ENCODE measurements around the gene ZCCHC12. TPM values are rescaled to one million over a fixed set of nuclear protein-coding genes. Genes with fewer than 3 reads are reported as not detected.
"Not testable (repeated sequence)": the region's sequence is repeated elsewhere in the genome, so short reads cannot be mapped to it uniquely, and the experiment has no call there.

ZCCHC12 gene
- total RNA-seq: not detected
- 0.12 to 0.15 reads per million in 2 donors for total RNA-seq

- H3K27ac Mint-ChIP-seq: no peak within 1 kb of the TSS
- H3K9me3 ChIP-seq (ENCODE audit: control insufficient read depth, low read length, poor library complexity, severe bottlenecking): no peaks in the 10 kb centered on the region
- H3K4me1 Mint-ChIP-seq: peaks cover 19% of the 10 kb centered on the region
- H3K27me3 Mint-ChIP-seq: peaks cover 32% of the 10 kb centered on the region
- H3K36me3 Mint-ChIP-seq (ENCODE audit: low read depth): peaks cover 4% of the 10 kb centered on the region
- peak within 1 kb of the TSS; percentile 87 for H3K4me3 Mint-ChIP-seq
- DNase-seq (peak in 2 of 3 donors; percentile 9 to 14), ATAC-seq (peak; percentile 90)
Observed at GRCh38 chrX:118823263-118824172, at the start of gene ZCCHC12. Gene ZCCHC12, plus strand, starts transcription at chrX:118823824. Its CDS starts 1,421 bp downstream, at chrX:118825245.

GRCh38 chrX:118779581-118779980 is 44.0 kb upstream of the ZCCHC12 start:
- no peaks in the 10 kb centered on the region for H3K4me1 Mint-ChIP-seq
- H3K4me3 Mint-ChIP-seq: no peak overlapping the region
- no peaks in the 10 kb centered on the region for H3K36me3 Mint-ChIP-seq (ENCODE audit: low read depth)
- no peak for DNase-seq
- H3K27me3 Mint-ChIP-seq: peaks cover 21% of the 10 kb centered on the region
- H3K27ac Mint-ChIP-seq: no peak overlapping the region
- no peaks in the 10 kb centered on the region for H3K9me3 ChIP-seq (ENCODE audit: control insufficient read depth, low read length, poor library complexity, severe bottlenecking)
- no peak for ATAC-seq

- DNase-seq: no peak
- no peaks in the 10 kb centered on the region for H3K4me1 Mint-ChIP-seq
- no peak overlapping the region for H3K27ac Mint-ChIP-seq
- ATAC-seq: no peak
- H3K36me3 Mint-ChIP-seq (ENCODE audit: low read depth): no peaks in the 10 kb centered on the region
- no peak overlapping the region for H3K4me3 Mint-ChIP-seq
- peaks cover 14% of the 10 kb centered on the region for H3K27me3 Mint-ChIP-seq
- no peaks in the 10 kb centered on the region for H3K9me3 ChIP-seq (ENCODE audit: control insufficient read depth, low read length, poor library complexity, severe bottlenecking)
Observed at GRCh38 chrX:118780509-118780908, 43.1 kb upstream of the ZCCHC12 start.

GRCh38 chrX:118780911-118781310 is 42.7 kb upstream of the ZCCHC12 start:
- Mint-ChIP-seq H3K27ac (no peak overlapping the region), H3K4me3 (no peak overlapping the region), H3K27me3 (peaks cover 9% of the 10 kb centered on the region), H3K4me1 (no peaks in the 10 kb centered on the region), H3K36me3 (ENCODE audit: low read depth) (no peaks in the 10 kb centered on the region)
- ATAC-seq (no peak), DNase-seq (no peak)
- no peaks in the 10 kb centered on the region for H3K9me3 ChIP-seq (ENCODE audit: control insufficient read depth, low read length, poor library complexity, severe bottlenecking)

GRCh38 chrX:118795528-118796280 is 27.9 kb upstream of the ZCCHC12 start:
- no peak for ATAC-seq

GRCh38 chrX:118802857-118803256 is 20.8 kb upstream of the ZCCHC12 start:
- DNase-seq (no peak), ATAC-seq (no peak)
- no peaks in the 10 kb centered on the region for H3K9me3 ChIP-seq (ENCODE audit: control insufficient read depth, low read length, poor library complexity, severe bottlenecking)
- H3K27ac Mint-ChIP-seq: no peak overlapping the region
- H3K4me3 Mint-ChIP-seq: no peak overlapping the region
- H3K36me3 Mint-ChIP-seq (ENCODE audit: low read depth): no peaks in the 10 kb centered on the region
- peaks cover 17% of the 10 kb centered on the region for H3K27me3 Mint-ChIP-seq
- H3K4me1 Mint-ChIP-seq: no peaks in the 10 kb centered on the region

More at GRCh38 chrX:118795528-118796280, 27.9 kb upstream of the ZCCHC12 start:
- Mint-ChIP-seq H3K4me3 (no peak overlapping the region), H3K4me1 (no peaks in the 10 kb centered on the region), H3K27me3 (peaks cover 13% of the 10 kb centered on the region), H3K27ac (no peak overlapping the region), H3K36me3 (ENCODE audit: low read depth) (peaks cover 2% of the 10 kb centered on the region)
- DNase-seq: no peak
- H3K9me3 ChIP-seq (ENCODE audit: control insufficient read depth, low read length, poor library complexity, severe bottlenecking): no peaks in the 10 kb centered on the region

- H3K4me1 Mint-ChIP-seq: no peaks in the 10 kb centered on the region
- no peaks in the 10 kb centered on the region for H3K36me3 Mint-ChIP-seq (ENCODE audit: low read depth)
- no peak overlapping the region for H3K27ac Mint-ChIP-seq
- no peak overlapping the region for H3K4me3 Mint-ChIP-seq
- DNase-seq (no peak), ATAC-seq (peak; percentile 60)
- H3K9me3 ChIP-seq (ENCODE audit: control insufficient read depth, low read length, poor library complexity, severe bottlenecking): no peaks in the 10 kb centered on the region
- H3K27me3 Mint-ChIP-seq: peaks cover 20% of the 10 kb centered on the region
Observed at GRCh38 chrX:118807151-118808017, 16.2 kb upstream of the ZCCHC12 start.

- not testable (repeated sequence) for H3K27me3 Mint-ChIP-seq; H3K9me3 ChIP-seq (ENCODE audit: control insufficient read depth, low read length, poor library complexity, severe bottlenecking); H3K4me1 Mint-ChIP-seq; H3K4me3 Mint-ChIP-seq; H3K36me3 Mint-ChIP-seq (ENCODE audit: low read depth); DNase-seq; H3K27ac Mint-ChIP-seq; ATAC-seq
Observed at GRCh38 chrX:118817257-118817656, 6.4 kb upstream of the ZCCHC12 start.

GRCh38 chrX:118824173-118824730 is 628 bp downstream of the ZCCHC12 start:
- Mint-ChIP-seq H3K4me3 (peak overlapping the region; percentile 87), H3K4me1 (peaks cover 19% of the 10 kb centered on the region), H3K27ac (no peak overlapping the region), H3K27me3 (peaks cover 32% of the 10 kb centered on the region), H3K36me3 (ENCODE audit: low read depth) (peaks cover 4% of the 10 kb centered on the region)
- ATAC-seq (no peak), DNase-seq (no peak)
- H3K9me3 ChIP-seq (ENCODE audit: control insufficient read depth, low read length, poor library complexity, severe bottlenecking): no peaks in the 10 kb centered on the region

GRCh38 chrX:118825227-118825626 is 1.6 kb downstream of the ZCCHC12 start:
- no peak overlapping the region for H3K4me3 Mint-ChIP-seq

GRCh38 chrX:118839334-118839958 is 15.8 kb downstream of the ZCCHC12 start:
- peaks cover 8% of the 10 kb centered on the region for H3K27me3 Mint-ChIP-seq
- H3K9me3 ChIP-seq (ENCODE audit: control insufficient read depth, low read length, poor library complexity, severe bottlenecking): no peaks in the 10 kb centered on the region
- DNase-seq: peak; percentile 37 to 41 (median 40)
- no peaks in the 10 kb centered on the region for H3K4me1 Mint-ChIP-seq
- ATAC-seq: peak; percentile 68
- peak overlapping the region; percentile 66 for H3K4me3 Mint-ChIP-seq
- H3K36me3 Mint-ChIP-seq (ENCODE audit: low read depth): no peaks in the 10 kb centered on the region
- no peak overlapping the region for H3K27ac Mint-ChIP-seq

More at GRCh38 chrX:118825227-118825626, 1.6 kb downstream of the ZCCHC12 start:
- Mint-ChIP-seq H3K4me1 (peaks cover 19% of the 10 kb centered on the region), H3K27me3 (peaks cover 32% of the 10 kb centered on the region), H3K36me3 (ENCODE audit: low read depth) (peaks cover 4% of the 10 kb centered on the region), H3K27ac (no peak overlapping the region)
- H3K9me3 ChIP-seq (ENCODE audit: control insufficient read depth, low read length, poor library complexity, severe bottlenecking): no peaks in the 10 kb centered on the region
- DNase-seq: no peak
- ATAC-seq: no peak

- DNase-seq: no peak
- H3K9me3 ChIP-seq (ENCODE audit: control insufficient read depth, low read length, poor library complexity, severe bottlenecking): no peaks in the 10 kb centered on the region
- H3K27ac Mint-ChIP-seq: no peak overlapping the region
- no peaks in the 10 kb centered on the region for H3K36me3 Mint-ChIP-seq (ENCODE audit: low read depth)
- no peak for ATAC-seq
- no peak overlapping the region for H3K4me3 Mint-ChIP-seq
- no peaks in the 10 kb centered on the region for H3K27me3 Mint-ChIP-seq
- no peaks in the 10 kb centered on the region for H3K4me1 Mint-ChIP-seq
Observed at GRCh38 chrX:118847676-118848075, 24.1 kb downstream of the ZCCHC12 start.
